Measurements from ENCODE around the gene HDAC10.
"Not testable (repeated sequence)": the region's sequence is repeated elsewhere in the genome, so short reads cannot be mapped to it uniquely, and the experiment has no call there.

Gene HDAC10

GRCh38 chr22:50285568-50286229, 34.6 kb upstream of the HDAC10 start:
- DNase-seq = no peak

GRCh38 chr22:50284479-50284878, 33.4 kb upstream of the HDAC10 start:
- no peak for DNase-seq

DNA sequence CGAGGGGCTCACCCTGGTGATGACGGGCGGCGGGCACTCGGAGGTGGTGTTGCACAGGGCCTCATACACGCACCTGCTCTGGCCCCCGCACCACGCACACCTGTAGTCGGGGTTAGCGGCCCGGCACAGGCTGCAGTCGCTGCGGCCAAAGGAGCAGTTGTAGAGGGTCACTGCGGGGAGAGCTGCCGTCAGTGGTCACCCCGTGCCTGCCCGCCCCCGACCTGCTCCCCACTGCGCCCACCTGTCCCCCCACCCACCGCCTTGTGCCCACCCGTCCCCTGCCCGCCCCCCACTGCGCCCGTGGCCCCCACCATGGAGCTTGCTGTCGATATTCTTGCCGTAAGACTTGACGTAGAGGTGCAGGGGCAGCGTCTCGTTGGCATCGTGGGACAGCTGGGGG, 32.8 kb upstream of the HDAC10 start:
- no peak for DNase-seq

GRCh38 chr22:50282361-50283155, 31.5 kb upstream of the HDAC10 start:
- no peak for DNase-seq

GRCh38 chr22:50281957-50282356, 30.9 kb upstream of the HDAC10 start:
- no peak for DNase-seq

- DNase-seq = no peak
These were observed 30.3 kb upstream of the HDAC10 start for GRCh38 chr22:50281384-50281760.

DNA sequence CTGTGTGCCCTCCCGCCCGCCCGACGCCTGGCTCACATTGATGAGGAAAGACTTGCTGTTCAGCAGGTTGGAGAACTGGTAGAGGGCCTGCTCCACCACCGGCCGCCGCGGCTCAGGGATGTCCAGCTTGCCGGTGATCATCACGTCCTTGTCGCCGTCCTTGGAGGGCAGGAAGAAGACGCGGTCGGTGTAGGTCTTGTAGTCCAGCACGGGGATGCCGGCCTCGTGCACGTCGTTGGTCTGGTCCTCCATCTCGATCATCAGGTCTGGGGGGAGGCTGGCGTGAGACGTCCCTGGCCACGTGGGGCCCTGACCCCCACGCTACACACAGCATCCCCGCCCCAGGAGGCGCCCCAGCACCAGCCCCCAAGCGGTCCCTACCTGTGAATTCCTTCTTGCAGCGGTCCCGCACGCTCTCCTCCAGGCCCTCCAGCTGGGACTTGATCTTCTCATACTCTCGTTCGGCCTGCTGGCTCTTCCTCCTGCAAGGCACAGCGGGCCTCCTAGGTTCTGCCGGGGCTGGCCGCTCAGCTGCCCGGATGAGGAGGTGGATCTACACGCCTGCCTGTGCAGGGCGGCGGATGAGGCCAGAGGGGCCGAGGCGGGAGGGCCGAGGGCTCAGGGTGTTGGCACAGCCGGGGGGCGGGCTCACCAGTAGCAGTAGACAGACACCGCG, 29.8 kb upstream of the HDAC10 start:
- no peak for DNase-seq

DNA sequence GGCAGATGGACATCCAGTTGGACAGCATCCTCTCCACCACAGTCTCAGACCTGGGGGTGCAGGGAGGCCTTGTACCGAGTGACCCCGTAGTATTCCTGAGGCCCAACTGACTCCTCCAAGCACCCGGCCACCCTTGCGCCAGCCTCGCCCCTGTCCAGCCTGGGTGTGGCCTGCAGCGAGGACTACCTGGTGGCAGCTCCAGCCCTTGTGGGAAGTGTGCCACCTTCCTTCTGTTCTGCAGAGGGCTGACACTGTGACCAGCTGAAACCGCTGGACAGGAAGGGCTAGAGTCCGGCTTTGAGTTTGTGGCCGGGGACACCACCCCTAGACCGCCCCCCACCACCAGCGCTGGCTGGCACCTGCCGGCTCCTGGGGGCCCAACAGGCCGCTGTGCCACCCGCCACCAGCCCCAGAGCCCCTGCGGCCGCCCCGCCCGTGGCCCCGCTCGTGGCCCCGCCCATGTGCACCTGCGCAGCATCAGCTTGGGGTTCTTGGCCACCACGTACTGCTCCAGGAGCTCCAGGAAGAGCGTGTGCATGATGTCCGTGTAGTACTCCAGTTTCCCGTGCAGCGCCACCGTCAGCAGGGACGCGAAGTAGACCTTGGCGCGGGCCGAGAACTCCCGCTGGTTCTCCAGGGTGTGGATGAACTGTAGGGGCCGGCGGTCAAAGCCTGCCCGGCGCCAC, 29.1 kb upstream of the HDAC10 start:
- DNase-seq = no peak

DNA sequence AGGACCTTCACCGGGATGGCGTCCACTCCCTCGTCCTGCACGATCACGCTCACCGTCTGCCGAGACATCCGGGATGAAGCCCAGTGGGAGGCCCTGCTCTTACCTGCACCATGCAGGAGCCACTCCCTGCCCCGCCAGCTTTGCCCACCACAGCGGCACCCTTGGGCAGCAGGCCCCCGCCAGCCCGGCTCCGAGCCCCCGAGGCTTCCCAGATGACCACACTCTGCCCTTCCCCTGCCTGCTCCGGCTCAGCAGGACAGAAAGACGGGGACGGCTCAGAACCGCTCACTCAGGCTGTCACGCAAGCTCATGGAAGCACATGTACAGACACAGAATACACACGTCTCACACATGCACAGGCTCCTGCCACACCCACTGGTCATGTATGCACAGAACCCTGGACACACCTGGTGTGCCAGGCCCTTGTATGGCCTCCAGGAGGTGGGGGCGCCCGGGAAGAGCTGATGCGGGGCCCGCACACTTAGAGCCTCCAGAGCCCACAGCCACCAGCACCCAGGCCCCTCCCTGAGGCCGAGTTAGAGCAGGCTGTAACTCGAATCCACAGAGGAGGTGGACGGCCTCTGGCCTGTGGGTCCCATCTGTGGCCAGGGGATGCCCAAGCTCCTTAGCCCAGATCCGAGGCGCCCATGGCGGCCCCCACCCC, 28.0 kb upstream of the HDAC10 start:
- no peak for DNase-seq

DNA sequence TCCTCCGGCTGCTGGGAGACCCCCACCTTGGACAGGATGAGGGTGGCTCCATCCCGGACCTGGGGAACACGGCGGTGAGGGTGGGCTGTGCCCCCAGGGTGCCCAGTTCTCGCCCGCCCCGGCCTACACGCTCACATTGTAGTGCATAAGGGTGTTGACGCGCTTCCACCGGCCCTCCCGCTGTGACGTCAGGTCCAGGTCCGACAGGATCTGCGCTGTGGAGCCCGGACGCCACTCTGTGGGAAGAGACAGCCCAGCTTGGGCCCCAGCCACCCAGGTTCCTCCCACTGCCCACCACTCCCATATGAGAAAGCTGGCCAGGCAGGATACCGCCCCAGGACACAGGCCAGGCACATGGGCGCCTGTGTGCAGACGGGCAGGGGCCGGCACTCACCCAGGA, 27.4 kb upstream of the HDAC10 start:
- DNase-seq = no peak

DNA sequence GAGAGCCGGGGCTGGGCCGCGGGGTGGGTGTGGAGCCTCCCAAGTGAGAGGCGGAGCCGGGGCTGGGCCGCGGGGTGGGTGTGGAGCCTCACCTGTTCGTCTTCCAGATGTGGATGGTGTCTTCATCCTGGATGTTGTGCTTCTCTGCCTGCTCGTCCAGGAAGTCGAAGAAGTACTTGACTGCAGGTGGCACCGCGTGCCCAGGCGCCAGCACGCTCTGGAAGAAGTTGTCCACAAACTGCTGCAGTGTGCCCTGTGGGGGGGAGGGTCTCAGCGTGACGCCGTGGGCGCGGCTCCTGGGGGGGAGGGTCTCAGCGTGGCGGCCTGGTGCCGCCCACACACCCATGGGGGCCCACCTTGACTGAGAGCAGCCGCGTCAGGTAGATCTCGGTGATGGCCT, 26.7 kb upstream of the HDAC10 start:
- DNase-seq = no peak

DNA sequence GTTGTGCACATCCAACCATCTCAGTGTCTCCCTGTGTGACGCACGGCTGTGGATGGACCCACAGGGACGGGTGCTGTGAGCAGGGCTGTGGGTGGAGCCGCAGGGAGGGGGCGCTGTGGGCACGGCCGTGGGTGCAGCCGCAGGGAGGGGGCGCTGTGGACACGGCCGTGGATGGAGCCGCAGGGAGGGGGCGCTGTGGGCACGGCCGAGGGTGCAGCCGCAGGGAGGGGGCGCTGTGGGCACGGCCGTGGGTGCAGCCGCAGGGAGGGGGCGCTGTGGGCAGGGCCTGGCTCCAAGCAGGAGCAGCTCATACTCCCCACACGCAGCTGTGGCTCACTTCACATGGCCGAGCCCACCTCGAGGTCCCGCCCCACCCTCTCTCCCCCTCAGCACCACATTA, 25.1 kb upstream of the HDAC10 start:
- DNase-seq = peak; percentile 43 to 54

GRCh38 chr22:50275181-50276055, 24.4 kb upstream of the HDAC10 start:
- no peak for DNase-seq

DNA sequence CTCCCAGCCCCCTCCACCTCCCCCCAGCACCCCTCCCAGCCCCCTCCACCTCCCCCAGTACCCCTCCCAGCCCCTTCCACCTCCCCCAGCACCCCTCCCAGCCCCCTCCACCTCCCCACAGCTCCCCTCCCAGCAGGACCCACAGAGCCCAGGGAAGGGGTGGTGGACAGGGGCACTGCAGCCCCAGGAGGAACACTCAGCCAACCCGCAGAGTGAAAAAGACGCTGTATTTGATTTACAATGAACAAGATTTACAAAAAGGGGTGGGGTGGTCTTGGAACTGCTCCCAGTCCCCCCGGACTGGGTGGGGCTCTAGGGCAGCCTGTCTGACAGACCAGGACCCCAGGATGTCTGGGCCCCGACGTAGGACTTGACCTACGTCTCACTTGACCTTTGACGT, 23.7 kb upstream of the HDAC10 start:
- DNase-seq = no peak

GRCh38 chr22:50274311-50274710, 23.2 kb upstream of the HDAC10 start:
- DNase-seq = peak; percentile 41 to 60

DNA sequence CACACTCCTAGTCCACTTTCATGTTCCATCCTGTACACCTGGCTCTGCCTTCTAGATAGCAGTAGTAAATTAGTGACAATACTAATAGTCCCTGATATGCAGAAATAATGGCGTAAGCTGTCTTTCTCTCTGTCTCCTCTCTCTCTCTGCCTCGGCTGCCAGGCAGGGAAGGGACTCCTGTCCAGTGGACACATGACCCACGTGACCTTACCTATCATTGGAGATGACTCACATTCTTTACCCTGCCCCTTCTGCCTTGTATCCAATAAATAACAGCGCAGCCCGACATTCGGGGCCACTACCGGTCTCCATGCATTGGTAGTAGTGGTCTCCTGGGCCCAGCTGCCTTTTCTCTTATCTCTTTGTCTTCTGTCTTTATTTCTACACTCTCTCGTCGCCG, 22.7 kb upstream of the HDAC10 start:
- not testable (repeated sequence) for DNase-seq

DNA sequence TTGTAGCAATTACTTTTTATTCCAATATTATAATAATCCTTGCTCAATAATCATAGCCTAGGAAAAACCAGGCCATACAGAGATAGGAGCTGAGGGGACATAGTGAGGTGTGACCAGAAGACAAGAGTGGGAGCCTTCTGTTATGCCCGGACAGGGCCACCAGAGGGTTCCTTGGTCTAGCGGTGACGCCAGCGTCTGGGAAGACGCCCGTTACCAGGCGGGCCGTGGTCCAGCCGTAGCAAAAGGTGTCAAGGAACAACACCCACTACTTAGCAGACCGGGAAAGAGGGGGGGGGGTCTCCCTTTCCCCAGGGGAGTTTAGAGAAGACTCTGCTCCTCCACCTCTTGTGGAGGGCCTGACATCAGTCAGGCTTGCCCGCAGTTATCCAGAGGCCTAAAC, 22.3 kb upstream of the HDAC10 start:
- DNase-seq = not testable (repeated sequence)

DNA sequence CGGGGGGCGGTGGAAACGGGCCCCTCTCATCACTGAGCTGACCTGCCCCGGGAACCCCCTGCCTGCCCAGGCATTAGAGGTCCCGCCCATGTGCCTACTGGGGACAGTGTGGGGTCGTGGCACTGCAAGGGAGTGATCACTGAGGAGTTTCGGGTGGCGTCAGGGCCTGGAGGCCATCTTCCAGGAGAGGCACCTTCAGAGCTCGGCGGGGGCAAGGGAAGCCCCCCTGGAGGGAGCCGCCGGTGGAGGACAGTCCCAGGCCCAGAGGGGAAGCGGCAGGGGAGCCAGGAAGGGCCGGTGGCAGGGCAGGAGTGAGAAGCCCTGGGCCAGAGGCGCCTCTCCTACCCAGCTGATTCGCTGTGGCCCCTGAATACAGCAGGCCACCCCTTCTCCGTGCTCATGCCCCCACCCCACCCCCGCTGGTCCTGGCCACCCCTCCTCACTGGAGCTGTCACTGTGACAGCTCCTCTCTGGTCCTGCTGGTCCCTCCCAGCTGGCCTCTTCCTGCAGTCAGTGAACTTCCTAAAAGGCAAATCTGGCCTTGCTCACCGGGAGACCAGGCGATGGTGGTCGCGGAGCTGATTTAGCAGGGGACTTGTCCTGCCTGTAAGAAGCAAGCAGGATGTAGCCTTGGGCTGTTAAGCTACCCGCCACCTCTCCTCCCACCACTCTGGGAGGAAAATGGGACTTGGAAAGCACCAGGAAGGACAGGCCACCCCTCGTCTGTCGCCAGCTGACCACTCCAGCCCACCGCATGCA, 21.2 kb upstream of the HDAC10 start:
- DNase-seq = no peak

- DNase-seq = peak; percentile 66 to 72
These were observed 20.5 kb upstream of the HDAC10 start for GRCh38 chr22:50271519-50271970.

DNA sequence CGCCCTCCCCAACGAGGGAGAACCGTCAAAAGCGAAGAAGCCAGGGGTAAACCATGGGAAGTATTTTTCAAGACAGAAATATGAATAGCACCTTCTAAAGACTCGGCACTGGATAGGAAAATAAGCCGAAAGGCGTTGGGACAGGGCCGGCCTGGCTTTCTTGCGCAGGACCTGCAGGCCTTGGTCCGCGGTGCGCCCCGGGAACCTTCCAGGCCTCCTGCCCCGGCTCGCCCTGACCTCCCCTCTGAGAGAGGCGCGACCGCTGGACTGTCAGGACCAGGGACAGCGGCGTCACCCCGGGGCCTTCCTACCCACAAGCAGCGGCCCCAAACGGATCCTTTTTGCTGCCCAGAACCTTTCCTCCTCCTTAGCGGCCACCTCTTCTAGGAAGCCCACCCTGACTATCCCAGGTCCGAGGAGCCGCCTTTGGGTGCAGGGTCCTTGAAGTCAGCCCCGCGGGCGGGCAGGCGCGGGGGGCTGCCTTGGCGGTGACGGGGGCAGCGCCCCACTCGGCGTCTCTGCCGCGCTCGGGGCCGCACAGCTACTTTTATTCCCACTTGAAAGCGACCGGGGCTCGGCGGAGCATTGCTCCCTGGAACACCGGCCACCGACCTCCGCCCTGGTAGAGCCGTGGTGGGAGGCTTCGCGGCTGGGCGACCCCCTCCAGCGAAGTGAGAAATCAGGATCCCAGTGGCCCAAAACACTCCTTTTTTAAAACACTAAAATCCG, 19.8 kb upstream of the HDAC10 start:
- peak; percentile 75 for DNase-seq
